HG03575 (cell line): ENCODE data around the gene DPYSL5.
"Not testable (repeated sequence)": the region's sequence is repeated elsewhere in the genome, so short reads cannot be mapped to it uniquely, and the experiment has no call there.

Source experiments
- ATAC-seq: cut with Tn5 transposase; IDR thresholded peaks from one replicate; pipeline ENCODE4 v1.9.1; 2021; ENCODE audit not compliant: unreplicated experiment, insufficient number of reproducible peaks, low FRiP score; ENCODE audit errors: extremely low read depth

Gene DPYSL5

GRCh38 chr2:26915316-26915715, 67.4 kb downstream of the DPYSL5 start:
- no peak for ATAC-seq

GRCh38 chr2:26916128-26916692, 68.3 kb downstream of the DPYSL5 start:
- ATAC-seq, result no peak

- ATAC-seq, result no peak
Measured at GRCh38 chr2:26917135-26917836, 69.4 kb downstream of the DPYSL5 start.

DNA sequence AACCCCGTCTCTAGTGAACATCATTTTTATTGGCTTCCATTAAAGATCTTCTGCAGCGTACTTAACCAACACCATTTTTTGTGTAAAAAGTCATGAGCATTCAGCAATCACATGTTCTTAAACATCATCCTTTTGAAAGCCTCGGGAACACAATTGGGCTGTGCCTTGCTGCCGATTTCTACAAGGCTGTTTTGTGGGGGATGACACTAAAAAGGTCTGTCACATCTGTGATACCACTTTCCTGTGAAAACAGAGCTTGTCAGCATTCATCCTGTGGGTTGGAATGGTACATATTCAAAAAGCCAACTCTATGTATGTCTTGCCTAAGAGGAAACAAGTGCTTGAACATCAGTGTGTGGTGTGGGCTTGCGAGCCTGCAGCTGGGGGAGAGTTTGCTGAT, 73.4 kb downstream of the DPYSL5 start:
- ATAC-seq, result no peak

DNA sequence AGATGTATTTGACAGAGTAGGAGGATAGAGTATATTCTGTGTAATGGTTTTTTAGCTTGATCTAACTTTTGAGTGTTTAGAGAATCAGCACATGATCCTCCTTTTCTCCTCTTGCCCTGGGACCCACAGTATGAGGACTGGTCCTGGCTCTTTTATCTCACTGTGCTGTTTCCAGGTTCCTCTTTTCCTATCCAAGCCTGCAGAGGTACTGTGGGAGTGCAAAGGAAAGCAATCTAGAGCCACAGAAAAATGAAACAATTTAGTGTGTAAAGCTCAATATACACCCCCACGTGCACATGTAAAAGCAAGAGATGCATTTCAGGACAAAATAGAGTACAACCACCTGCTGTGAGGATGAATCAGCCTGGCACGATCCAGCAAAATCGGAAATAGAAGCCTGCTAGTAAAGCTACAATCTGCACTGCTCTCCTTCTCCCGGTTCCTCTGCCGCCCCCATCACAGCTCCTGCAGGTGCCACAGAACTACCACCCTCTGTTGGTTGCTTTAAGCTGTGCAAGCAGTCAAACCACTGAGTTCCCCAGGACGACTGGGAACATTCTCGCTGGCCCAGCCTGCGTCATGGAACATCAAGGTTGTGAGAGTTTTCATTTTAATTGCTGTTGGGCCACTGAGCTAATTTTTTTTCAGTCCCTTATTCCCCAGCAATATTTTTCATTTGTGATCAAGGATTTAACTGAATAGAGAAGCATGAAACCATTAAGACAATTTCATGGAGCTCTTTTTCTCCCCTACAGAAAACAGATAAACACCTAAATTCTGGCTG, 74.7 kb downstream of the DPYSL5 start:
- ATAC-seq, result no peak

DNA sequence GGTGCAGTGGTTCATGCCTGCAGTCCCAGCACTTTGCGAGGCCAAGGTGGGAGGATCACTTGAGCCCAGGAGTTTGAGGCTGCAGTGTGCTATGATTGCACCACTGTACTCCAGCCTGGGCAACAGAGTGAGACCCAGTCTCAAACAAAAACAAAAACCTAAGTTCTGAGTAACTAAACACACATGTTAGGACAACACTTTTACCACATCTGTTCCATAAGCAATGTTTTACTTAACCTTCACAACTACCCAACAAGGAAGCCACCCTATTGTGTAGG, 75.2 kb downstream of the DPYSL5 start:
- not testable (repeated sequence) for ATAC-seq

DNA sequence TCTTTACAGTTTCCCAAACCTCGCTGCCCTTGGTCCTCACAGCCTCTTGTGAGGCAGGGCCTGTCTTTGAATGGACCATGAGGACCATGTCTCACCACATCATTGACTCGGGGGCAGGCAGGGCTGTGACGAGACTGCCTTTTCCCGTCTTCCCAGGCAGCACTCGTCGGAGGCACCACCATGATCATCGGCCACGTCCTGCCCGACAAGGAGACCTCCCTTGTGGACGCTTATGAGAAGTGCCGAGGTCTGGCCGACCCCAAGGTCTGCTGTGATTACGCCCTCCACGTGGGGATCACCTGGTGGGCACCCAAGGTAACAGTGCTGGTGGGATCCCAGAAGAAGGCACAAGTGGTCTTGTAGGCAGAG, 76.8 kb downstream of the DPYSL5 start:
- no peak for ATAC-seq

- no peak for ATAC-seq
Measured at GRCh38 chr2:26925100-26925791, 77.3 kb downstream of the DPYSL5 start.

GRCh38 chr2:26927221-26927620, 79.3 kb downstream of the DPYSL5 start:
- no peak for ATAC-seq

DNA sequence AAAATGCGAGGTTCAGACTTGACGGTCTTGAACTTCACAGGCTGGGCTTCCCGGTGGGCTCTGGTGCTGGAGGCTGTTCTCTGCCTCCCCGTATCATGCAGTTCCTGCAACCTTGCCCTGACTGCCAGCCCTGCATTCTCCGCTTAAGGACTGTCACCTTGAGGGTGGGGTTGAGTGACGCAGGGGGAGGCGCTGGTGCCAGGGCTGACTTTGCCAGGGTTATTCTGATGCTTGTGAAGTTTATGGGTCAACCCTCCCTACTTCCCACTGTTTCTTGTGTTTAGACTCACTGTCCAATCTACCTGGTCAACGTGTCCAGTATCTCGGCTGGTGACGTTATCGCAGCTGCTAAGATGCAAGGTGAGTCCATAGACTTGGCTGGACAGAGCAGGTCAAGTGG, 85.0 kb downstream of the DPYSL5 start:
- no peak for ATAC-seq

DNA sequence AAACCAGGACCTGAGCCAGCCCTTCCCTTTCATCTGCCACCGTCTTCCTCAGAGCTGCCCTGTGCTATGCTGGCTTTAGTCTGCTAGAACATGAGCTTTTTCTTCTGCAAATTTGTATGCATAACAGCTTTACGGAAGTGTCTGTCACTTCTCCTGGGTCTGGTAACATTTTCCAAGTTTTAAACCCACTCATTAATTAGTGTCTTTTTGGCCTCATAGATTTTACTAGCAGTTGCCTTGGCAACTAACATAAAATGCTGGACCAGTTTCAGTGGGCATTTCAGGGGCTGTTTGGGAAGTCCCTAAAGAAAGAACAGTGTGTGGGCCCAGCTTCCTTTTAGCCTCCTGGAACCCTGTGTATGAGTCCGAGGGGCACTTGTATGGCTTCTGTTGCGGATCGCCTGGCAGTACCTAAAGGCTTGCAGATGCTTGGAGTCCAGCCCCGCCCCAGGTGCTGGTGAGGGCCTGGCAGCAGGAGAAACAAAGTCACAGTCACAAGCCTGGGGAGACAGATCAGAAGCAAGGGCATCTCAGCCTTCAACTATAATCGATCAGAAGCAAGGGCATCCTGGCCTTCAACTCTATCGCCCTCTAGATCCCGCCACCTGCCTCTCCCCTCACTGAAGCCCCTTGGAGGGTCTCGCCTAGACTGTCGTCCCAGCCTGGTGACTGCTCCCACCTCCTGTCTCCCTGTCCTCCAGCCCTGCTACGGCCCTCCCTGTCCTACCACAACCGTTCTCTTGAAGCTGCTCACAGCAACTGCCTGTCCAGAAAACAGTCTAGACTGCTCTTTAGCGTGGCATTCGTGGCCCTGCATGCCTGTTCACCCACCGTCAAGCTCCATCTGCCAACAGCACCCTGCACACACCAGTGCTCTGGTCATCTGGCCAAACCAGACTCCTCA, 85.8 kb downstream of the DPYSL5 start:
- no peak for ATAC-seq

DNA sequence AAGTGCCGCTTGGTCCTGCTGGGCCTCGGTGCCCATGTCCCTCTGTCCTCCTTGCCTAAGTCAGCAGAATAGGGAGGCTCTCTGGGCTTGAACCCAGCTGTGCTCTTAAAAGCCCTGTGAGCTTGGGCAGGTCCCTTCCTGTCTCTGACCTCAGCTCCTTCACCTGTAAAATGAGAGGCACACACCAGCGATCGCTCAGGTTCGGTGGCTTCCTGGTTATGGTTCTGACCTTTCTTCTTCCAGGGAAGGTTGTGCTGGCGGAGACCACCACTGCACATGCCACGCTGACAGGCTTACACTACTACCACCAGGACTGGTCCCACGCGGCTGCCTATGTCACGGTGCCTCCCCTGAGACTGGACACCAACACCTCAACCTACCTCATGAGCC, 86.4 kb downstream of the DPYSL5 start:
- ATAC-seq, result no peak

DNA sequence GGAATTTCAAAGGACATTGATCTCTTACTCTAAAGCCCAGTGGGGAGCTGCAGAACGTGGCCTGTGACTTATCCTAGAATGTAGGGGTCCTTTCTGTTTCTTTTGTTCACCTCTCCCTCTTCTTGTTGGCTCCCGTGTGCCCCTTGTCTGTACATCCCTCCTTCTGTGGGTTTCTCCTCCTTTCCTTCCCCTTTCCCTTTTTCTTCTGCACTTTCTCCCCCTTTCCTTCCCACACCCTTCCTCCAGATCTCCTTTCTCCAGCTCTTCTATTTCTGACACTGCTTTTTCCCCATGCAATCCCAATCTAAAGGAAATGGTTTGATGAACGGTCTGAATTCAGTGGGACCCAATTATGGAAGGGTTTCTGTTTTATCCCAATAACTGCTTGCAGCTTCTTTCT, 87.1 kb downstream of the DPYSL5 start:
- no peak for ATAC-seq

GRCh38 chr2:26936855-26937254, 88.9 kb downstream of the DPYSL5 start:
- no peak for ATAC-seq

GRCh38 chr2:26938399-26939118, 90.6 kb downstream of the DPYSL5 start:
- no peak for ATAC-seq

GRCh38 chr2:26940001-26940400, 92.1 kb downstream of the DPYSL5 start:
- ATAC-seq, result no peak

- no peak for ATAC-seq
Measured at GRCh38 chr2:26941486-26941885, 93.6 kb downstream of the DPYSL5 start.

DNA sequence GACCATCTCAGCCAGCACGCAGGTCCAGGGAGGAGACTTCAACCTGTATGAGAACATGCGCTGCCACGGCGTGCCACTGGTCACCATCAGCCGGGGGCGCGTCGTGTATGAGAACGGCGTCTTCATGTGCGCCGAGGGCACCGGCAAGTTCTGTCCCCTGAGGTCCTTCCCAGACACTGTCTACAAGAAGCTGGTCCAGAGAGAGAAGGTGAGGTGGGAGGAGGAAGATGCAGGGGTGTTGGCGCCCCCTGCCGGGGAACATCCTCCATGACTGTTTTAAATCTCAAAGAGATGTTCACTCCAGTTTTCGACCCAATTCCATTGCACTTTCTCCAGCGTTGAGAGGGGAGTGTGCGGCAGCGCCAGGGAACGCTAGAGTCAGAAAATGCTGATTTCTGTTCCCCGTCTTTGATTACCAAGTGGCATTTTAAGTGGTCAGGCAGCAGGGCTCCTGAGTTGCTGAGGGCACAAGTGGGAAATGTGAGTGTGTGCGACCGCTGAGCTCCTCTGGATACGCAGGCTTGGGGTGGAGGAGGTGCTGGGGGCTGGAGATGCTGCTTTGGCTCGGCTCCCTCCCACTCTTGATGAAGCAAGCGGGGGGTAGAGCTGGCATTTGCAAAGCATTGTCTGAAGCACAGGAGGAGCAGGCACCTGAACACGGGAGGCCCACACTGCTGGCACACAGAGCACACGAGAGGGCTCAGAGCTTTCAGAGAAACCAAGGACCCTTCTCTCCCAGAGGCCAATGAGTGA, 94.8 kb downstream of the DPYSL5 start:
- ATAC-seq, result no peak
